Right lung (tissue), 5 donors: ENCODE data around the gene PPP3CA. TPM values are rescaled to one million over a fixed set of nuclear protein-coding genes. Genes with fewer than 3 reads are reported as not detected.
"Not testable (repeated sequence)": the region's sequence is repeated elsewhere in the genome, so short reads cannot be mapped to it uniquely, and the experiment has no call there.

ENCODE experiments used
- DNase-seq, 2 donors: peaks; one replicate each; pipeline ENCODE4 v3.0.0-alpha.2; 2013
- polyA plus RNA-seq, 5 donors: library from polyadenylated mRNA; unstranded; fragments of 120-200 nt; gene quantifications; one replicate each; pipeline versions ENCODE4 v1.2.1 to v1.2.3, GENCODE V29; 2013; ENCODE audit warnings: inconsistent platforms in 1 of 5, low replicate concordance in 1 of 5; ENCODE audit not compliant: insufficient read length in 5 of 5, insufficient read depth in 1 of 5

PPP3CA gene
- polyA plus RNA-seq, 5 donors, result 30.7 to 60.9 (median 44.4) TPM

GRCh38 chr4:101102114-101102742 lies 245.1 kb downstream of the PPP3CA start:
- no peak for DNase-seq

- DNase-seq, result no peak
These were observed 246.3 kb downstream of the PPP3CA start for GRCh38 chr4:101101072-101101471.

DNA sequence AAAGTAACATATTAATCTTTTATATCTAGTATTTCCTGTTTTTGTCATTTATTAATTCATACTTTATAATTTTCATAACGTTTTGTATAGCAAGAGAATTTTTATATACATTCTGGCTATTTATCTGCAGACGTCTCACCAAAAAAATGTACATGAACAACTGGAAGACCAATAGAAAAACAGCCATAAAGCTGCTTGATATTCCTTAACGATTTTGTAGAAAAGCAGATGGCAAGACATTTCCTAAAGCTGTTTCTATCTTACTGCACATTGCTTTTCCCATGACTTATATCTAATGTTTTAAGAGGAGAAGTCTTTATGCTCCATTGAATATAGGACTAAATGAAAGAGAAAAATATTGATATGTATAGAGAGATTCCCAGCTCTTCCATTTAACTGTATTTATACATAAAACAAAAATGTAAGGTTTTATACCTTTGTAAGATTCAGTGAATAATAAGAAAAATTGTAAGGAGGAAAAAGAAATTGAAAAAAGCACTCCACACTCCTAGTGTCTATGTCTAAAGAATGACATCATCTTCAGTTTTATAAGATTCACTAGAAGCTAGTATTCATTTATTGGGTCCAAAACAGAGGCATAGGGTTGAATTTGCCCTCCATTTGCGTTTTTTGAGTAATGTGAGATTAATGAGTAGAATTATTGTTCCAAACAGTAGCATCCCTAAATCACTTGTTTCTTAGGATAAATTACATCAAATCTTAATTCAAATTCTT lies 248.5 kb downstream of the PPP3CA start:
- DNase-seq, result no peak

DNA sequence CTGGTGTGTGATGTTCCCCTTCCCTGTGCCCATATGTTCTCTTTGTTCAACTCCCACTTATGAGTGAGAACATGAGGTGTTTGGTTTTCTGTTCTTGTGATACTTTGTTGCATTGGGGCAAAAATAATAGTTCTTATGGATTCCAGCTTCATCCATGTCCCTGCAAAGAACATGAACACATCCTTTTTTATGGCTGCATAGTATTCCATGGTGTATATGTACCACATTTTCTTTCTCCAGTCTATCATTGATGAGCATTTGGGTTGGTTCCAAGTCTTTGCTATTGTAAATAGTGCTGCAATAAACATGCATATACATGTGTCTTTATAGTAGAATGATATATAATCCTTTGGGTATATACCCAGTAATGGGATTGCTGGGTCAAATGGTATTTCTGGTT lies 254.7 kb downstream of the PPP3CA start:
- not testable (repeated sequence) for DNase-seq

GRCh38 chr4:101089168-101089567 lies 258.2 kb downstream of the PPP3CA start:
- no peak for DNase-seq

DNA sequence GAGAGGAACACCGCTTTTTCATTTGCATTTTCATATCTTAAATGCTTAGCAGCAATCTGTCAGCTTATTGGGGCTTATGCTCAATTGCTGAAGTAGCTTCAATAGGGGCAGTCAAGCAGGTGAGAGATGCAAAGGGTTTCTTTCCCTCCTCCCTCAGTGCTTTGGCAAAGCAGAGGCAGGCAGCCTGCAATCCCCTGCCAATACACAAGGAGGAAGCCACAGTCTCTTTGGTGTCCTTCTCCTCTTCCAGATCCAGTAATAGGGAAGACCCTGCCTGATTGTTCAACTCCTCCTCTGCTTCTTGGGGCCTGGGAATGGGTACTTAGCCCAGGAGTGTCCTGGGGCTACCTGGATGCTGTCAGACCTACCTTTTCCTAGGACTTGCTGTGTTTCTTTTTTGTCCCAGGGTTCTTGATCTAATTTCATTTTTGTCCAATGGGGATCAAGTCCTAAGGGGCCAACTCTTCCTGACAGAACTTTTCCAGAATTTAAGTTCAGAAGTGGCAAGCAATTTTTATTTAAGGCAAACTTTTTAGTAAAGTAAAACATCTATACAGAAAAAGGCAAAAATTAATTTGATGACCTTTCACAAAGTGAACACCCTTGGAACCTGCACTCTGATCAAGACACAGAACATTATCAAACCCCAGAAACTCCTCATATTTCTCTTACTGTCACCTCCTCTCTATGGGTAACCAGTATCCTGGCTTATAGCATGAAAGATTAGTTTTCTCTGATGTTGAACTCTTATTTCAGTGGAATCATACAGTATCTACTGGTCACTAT lies 260.3 kb downstream of the PPP3CA start:
- DNase-seq, result no peak

GRCh38 chr4:101083131-101083530 lies 264.2 kb downstream of the PPP3CA start:
- DNase-seq, result no peak

DNA sequence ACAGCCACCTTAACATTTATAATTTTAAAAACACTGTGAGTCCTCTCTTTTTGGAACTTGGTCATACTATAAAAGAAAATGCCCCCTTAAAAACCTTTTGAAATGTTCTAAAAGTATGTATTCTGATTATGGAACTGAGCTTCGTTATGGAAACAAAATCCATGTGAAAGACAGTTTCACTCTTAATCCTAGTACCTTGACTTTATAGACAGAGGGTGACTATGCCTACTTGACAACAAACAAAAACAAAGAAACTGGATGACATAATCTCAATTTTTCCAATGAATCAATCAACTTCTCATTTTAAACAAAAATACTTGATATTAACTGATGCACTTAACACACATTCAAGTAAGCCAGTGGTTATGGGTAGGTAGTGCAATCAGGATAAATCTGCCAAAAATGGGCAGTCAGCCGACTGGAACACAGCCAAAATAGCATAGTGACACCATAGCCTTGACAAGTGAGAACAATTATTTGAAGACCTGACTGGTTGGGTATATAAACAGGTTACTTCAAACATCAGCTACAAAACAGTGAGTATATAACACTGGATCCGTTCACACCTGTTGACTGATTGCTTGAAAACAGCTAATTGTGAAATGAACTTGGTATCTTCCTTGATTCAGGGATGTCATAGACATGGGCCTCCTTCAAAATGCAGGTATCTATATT lies 265.5 kb downstream of the PPP3CA start:
- DNase-seq, result no peak

GRCh38 chr4:101081166-101081565 lies 266.2 kb downstream of the PPP3CA start:
- no peak for DNase-seq

GRCh38 chr4:101078950-101079349 lies 268.4 kb downstream of the PPP3CA start:
- no peak for DNase-seq

GRCh38 chr4:101076032-101076431 lies 271.3 kb downstream of the PPP3CA start:
- no peak for DNase-seq

DNA sequence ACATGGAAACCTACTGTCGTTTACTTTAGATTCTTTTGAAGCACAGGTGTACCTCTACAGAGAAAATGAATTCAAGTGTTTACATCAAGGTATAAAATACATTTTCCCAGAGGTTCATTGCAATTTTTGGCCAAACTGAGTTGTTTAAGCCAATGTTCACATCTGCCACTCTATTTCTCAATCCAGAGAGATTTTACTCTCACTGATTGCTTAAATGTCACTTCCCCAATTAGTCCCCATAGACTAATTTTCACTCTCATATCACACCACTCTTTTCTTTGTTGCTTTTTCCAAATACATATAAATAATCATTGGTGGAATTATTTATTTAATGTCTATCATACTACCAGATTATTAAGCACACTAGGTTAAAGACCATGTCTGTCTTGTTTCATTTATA lies 271.8 kb downstream of the PPP3CA start:
- no peak for DNase-seq

DNA sequence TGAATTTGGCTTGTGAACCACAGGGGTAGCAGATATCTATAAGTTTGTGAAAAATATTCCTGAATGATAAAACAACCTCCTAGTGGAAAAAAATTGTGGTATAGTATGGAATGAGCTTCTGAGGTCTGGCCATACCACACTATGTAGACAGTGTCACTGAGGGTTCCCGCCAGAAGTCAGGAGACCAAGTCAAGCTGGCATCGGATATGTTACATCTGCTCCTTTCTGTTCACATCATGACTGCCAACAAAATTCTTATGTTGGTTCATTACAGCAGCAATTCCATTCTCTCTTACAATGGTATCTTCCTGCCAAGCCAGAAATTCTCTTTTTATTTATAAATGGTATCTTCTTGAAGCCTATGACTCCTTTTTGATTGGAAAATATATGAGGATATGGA lies 273.0 kb downstream of the PPP3CA start:
- no peak for DNase-seq

DNA sequence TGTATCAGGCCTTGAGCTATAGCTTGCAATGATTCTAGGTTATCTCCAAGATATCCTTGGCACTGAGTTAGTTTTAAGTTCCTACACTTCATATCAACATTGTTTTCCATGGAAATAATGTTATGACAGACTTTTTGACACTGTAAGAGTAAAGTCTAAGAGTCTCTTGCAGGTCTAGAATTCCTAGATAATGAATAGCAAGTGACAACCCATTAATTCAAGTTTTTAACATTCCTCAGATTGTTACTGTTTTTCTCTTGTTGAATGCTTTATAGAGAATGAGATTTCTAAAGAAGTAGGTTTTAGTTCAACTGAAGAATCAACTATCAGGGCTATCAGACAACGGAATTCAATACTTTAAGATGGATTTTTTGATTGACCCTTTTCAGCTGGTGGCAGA lies 276.1 kb downstream of the PPP3CA start:
- DNase-seq, result no peak

GRCh38 chr4:101068115-101068514 lies 279.2 kb downstream of the PPP3CA start:
- DNase-seq, result no peak

DNA sequence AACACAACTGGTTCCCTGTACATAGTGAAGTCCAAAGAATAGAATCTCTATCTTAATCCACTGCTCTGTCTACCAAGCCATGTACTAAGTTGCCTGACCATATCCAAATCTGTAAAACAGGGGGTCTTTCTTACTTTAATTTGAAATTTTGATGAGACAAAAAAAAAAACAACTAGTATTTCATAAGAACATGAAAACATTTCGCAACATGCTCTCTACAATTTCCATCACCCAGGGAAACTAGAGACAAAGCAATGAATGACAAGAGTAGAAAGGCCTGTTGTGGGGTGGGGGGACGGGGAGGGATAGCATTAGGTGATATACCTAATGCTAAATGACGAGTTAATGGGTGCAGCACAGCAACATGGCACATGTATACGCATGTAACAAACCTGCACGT lies 279.9 kb downstream of the PPP3CA start:
- DNase-seq, result peak in 1 of 2 donors; percentile 8

GRCh38 chr4:101066626-101067170 lies 280.6 kb downstream of the PPP3CA start:
- no peak for DNase-seq

DNA sequence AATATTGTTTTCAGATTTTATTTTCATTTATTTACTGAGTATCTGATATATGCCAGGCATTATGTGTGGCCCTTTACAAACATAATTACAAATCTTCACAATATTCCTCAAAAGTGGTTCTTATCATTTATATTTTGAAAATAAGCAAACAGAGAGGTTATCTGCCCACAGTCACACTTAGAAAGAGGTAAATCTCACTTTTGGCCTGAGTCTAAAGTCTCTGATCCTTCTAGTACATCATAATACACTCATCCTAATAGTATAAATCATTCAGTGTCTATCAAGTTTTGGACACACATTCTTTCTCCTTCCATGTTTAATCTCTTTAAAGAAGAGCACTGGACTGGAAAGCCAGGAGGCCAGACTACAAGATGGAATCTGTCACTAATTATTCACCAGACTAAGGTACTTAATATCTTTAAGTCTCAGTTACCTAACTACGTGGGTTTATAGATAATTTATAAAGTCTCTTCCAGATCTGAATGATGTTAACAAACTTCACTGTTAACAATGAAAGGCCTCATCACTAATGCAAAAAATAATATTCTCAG lies 281.3 kb downstream of the PPP3CA start:
- DNase-seq, result no peak

DNA sequence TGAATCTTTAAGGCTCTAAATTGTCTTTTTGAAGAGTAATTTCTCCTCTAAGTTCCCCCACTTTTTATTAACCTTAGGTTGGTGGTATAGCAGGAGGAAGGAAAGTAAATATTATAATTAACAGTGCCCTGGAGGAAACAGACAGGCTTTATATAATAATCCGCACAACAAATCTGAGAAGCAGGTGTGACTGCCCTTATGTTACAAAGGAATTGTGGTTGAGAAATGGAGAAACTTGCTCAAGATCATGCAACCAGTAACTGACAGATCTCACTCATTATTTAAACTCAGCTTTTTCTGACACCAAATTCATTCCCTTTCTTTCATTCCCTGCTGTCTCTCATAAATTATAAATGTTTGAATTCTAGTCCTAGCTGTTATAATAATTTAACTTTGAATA lies 282.0 kb downstream of the PPP3CA start:
- DNase-seq, result no peak

GRCh38 chr4:101064541-101065180 lies 282.7 kb downstream of the PPP3CA start:
- DNase-seq, result no peak

DNA sequence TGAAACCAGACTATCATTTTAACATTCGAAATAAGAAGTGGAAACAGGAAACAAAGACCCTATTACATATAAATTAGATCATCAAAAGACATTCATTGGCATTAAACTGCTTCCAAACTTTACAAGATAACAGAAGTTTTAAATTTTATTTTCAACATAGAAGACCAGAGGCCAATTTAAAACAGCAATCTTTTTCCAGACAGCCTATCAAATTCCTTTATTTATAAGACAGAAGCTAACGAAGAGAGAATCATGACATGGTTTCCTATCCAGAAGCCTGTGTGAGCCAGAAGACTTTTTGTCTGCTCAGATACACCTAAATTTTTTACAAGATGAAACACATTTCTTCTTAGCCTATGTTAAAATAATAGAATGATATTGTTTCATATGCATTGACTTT lies 291.9 kb downstream of the PPP3CA start:
- DNase-seq, result no peak
